ENCODE results near the gene GAB2. TPM values are rescaled to one million over a fixed set of nuclear protein-coding genes. Genes with fewer than 3 reads are reported as not detected.

GAB2 gene
- total and polyA plus RNA-seq, 2 of the 13 experiments (the other 11 are each of a cell fraction or from before 2014, with no cell fraction given) = 4.1 to 8.6 TPM

DNA sequence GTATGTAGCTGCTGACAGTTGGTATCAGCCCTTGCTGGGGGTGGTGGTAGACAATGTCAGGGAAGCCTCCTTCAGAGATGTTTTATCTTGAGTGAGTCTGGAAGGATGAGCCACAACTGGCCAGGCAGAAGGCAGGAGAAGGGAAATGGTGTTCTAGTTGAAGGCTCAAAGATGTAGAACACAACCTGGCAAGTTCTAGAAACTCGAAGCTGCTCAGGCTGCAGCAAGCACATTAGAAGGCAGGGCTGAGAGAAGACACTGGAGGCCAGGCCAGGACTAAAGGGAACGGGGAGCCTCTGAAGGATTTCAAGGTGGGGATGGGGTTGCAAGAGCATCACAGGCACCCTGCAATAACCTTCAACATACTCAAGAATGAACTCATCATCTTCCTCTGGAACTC, 188.5 kb downstream of the GAB2 start:
- H2AFZ ChIP-seq (ENCODE audit: low read length) = no peak overlapping the region
- no peak overlapping the region for H3K27ac ChIP-seq (ENCODE audit: extremely low read length, insufficient read depth, low read length)
- ChIA-PET POLR2A (interaction anchor here (0.6 kb wide), 1 partner anchor 41 kb away, joined by 3 read pairs; no protein-coding TSS in a partner anchor), CTCF (ENCODE audit: low intra/inter-chr PET ratio, low total read pairs) (interaction anchor here (1.2 to 1.7 kb wide), 2 partner anchors 204 to 335 kb away, joined by 7 to 12 read pairs; no protein-coding TSS in a partner anchor)
- ATAC-seq (no peak; the same call in 2 of the 3 replicates), DNase-seq (ENCODE audit: low spot score) (no peak), FAIRE-seq (no peak)
- H3K9ac ChIP-seq (ENCODE audit: insufficient read depth, low read depth, low read length) = no peak overlapping the region
- TF ChIP-seq ATF7 (IDR thresholded peaks at IDR 0.05) (no peak), ATF7 (CRISPR knock-in tag; IDR thresholded peaks at IDR 0.05) (no peak), ZNF558 (CRISPR knock-in tag; IDR thresholded peaks at IDR 0.05; ENCODE audit: borderline replicate concordance) (no peak), HMG20B (CRISPR knock-in tag; conservative IDR thresholded peaks at IDR 0.05) (no peak), ZNF251 (CRISPR knock-in tag; IDR thresholded peaks at IDR 0.05) (no peak), ZFP82 (CRISPR knock-in tag; IDR thresholded peaks at IDR 0.05; ENCODE audit: borderline replicate concordance) (no peak), ZNF619 (CRISPR knock-in tag; IDR thresholded peaks at IDR 0.05) (no peak), TMF1 (CRISPR knock-in tag; IDR thresholded peaks at IDR 0.05; ENCODE audit: low read depth) (no peak), CBFB (CRISPR knock-in tag; IDR thresholded peaks at IDR 0.05) (no peak), ZNF331 (CRISPR knock-in tag; IDR thresholded peaks at IDR 0.05) (no peak), MYNN (CRISPR knock-in tag; IDR thresholded peaks at IDR 0.05; ENCODE audit: low read depth) (no peak), JUN (CRISPR knock-in tag; IDR thresholded peaks at IDR 0.05) (no peak), ZNF274 (CRISPR knock-in tag; IDR thresholded peaks at IDR 0.05) (no peak), ZNF136 (CRISPR knock-in tag; IDR thresholded peaks at IDR 0.05; ENCODE audit: low read depth) (no peak), ZNF564 (CRISPR knock-in tag; IDR thresholded peaks at IDR 0.05) (no peak), NCOA1 (CRISPR knock-in tag; IDR thresholded peaks at IDR 0.05) (no peak), HOXD1 (CRISPR knock-in tag; IDR thresholded peaks at IDR 0.05) (no peak)
- TF ChIP-seq, protein P1, sequence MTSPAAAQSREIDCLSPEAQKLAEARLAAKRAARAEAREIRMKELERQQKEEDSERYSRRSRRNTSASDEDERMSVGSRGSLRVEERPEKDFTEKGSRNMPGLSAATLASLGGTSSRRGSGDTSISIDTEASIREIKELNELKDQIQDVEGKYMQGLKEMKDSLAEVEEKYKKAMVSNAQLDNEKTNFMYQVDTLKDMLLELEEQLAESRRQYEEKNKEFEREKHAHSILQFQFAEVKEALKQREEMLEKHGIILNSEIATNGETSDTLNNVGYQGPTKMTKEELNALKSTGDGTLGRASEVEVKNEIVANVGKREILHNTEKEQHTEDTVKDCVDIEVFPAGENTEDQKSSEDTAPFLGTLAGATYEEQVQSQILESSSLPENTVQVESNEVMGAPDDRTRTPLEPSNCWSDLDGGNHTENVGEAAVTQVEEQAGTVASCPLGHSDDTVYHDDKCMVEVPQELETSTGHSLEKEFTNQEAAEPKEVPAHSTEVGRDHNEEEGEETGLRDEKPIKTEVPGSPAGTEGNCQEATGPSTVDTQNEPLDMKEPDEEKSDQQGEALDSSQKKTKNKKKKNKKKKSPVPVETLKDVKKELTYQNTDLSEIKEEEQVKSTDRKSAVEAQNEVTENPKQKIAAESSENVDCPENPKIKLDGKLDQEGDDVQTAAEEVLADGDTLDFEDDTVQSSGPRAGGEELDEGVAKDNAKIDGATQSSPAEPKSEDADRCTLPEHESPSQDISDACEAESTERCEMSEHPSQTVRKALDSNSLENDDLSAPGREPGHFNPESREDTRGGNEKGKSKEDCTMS (CRISPR knock-in tag; conservative IDR thresholded peaks at IDR 0.05) = no peak
- TF ChIP-seq, protein P2, sequence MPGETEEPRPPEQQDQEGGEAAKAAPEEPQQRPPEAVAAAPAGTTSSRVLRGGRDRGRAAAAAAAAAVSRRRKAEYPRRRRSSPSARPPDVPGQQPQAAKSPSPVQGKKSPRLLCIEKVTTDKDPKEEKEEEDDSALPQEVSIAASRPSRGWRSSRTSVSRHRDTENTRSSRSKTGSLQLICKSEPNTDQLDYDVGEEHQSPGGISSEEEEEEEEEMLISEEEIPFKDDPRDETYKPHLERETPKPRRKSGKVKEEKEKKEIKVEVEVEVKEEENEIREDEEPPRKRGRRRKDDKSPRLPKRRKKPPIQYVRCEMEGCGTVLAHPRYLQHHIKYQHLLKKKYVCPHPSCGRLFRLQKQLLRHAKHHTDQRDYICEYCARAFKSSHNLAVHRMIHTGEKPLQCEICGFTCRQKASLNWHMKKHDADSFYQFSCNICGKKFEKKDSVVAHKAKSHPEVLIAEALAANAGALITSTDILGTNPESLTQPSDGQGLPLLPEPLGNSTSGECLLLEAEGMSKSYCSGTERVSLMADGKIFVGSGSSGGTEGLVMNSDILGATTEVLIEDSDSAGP (CRISPR knock-in tag; IDR thresholded peaks at IDR 0.05; ENCODE audit: borderline replicate concordance) = no peak
- TF ChIP-seq, protein P3, sequence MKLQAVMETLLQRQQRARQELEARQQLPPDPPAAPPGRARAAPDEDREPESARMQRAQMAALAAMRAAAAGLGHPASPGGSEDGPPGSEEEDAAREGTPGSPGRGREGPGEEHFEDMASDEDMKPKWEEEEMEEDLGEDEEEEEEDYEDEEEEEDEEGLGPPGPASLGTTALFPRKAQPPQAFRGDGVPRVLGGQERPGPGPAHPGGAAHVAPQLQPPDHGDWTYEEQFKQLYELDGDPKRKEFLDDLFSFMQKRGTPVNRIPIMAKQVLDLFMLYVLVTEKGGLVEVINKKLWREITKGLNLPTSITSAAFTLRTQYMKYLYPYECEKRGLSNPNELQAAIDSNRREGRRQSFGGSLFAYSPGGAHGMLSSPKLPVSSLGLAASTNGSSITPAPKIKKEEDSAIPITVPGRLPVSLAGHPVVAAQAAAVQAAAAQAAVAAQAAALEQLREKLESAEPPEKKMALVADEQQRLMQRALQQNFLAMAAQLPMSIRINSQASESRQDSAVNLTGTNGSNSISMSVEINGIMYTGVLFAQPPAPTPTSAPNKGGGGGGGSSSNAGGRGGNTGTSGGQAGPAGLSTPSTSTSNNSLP (IDR thresholded peaks at IDR 0.05; ENCODE audit: low read depth, low read length) = no peak
- H3K4me3 ChIP-seq (replicated peaks in 1 of 3; ENCODE audit: insufficient read depth in 1 of 3, low read depth in 2 of 3, low read length in 3 of 3) = no peak overlapping the region
- no peaks in the 10 kb centered on the region for H3K9me3 ChIP-seq (ENCODE audit: low read length)
- peaks cover 0 to 13% of the 10 kb centered on the region in 2 experiments; a peak in 4 of 5 replicates for H3K36me3 ChIP-seq (replicated peaks in 1 of 2; ENCODE audit: control insufficient read depth in 1 of 2, insufficient read depth in 2 of 2, low read length in 2 of 2)
- no peaks in the 10 kb centered on the region for H3K79me2 ChIP-seq (ENCODE audit: insufficient read depth, low read length)
- H3K4me2 ChIP-seq (ENCODE audit: low read depth, low read length) = no peak overlapping the region
- intact Hi-C loops (cut with micrococcal nuclease; ENCODE audit: unreplicated experiment) = no loop called here
- peaks cover 18% of the 10 kb centered on the region for H3K4me1 ChIP-seq (ENCODE audit: insufficient read depth, low read length)
- BruUV-seq (replicated peaks) = no TSS peak
- 91% methylated on average over 2 of the region's 2 CpGs for WGBS (ENCODE audit: low lambda C conversion rate)
- in situ Hi-C loops (cut with HindIII; ENCODE audit: extremely low pct_ligation_motif_present, low pct_unique_long_range_greater_than_20kb) = loop anchor here (5.0 kb wide), 2 partner anchors 188 to 333 kb away; partner anchors contain the start of gene GAB2
- no peaks in the 10 kb centered on the region for H4K20me1 ChIP-seq (ENCODE audit: insufficient read depth, low read length)
- no peaks in the 10 kb centered on the region for H3K27me3 ChIP-seq (ENCODE audit: control insufficient read depth in 1 of 2, insufficient read depth in 2 of 2, low read length in 2 of 2)
